ENCODE results near the gene LHFPL2. TPM values are rescaled to one million over a fixed set of nuclear protein-coding genes. Genes with fewer than 3 reads are reported as not detected.

The LHFPL2 gene
- total and polyA plus RNA-seq, 10 donors, result 4.8 to 14.6 (median 9.3) TPM

DNA sequence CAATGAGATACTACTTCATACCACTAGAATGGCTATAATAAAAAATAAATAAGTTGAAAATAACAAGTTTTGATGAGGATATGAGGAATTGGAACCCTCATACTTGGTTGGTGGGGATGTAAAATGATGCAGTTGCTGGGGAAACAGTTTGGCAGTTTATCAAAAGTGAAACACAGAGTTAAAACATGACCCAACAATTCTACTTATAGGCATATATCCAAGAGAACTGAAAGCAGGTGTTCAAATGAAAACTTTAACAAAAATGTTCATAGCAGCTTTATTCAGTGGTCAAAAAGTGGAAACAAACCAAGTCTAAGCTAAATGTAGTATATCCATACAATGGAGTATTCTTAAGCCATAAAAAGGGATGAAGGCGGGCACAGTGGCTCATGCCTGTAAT, 13.1 kb upstream of the LHFPL2 start:
- Histone ChIP-seq H3K4me3 (no peak overlapping the region), H3K36me3 (no peaks in the 10 kb centered on the region), H3K9me3 (no peaks in the 10 kb centered on the region), H3K4me1 (no peaks in the 10 kb centered on the region), H3K27ac (no peak overlapping the region), H3K27me3 (replicated peaks in 1 of 7) (no peaks in the 10 kb centered on the region)
- TF ChIP-seq POLR2AphosphoS5 (IDR thresholded peaks at IDR 0.05) (no peak), POLR2A (IDR thresholded peaks at IDR 0.05) (no peak)
- TF ChIP-seq, protein P1, sequence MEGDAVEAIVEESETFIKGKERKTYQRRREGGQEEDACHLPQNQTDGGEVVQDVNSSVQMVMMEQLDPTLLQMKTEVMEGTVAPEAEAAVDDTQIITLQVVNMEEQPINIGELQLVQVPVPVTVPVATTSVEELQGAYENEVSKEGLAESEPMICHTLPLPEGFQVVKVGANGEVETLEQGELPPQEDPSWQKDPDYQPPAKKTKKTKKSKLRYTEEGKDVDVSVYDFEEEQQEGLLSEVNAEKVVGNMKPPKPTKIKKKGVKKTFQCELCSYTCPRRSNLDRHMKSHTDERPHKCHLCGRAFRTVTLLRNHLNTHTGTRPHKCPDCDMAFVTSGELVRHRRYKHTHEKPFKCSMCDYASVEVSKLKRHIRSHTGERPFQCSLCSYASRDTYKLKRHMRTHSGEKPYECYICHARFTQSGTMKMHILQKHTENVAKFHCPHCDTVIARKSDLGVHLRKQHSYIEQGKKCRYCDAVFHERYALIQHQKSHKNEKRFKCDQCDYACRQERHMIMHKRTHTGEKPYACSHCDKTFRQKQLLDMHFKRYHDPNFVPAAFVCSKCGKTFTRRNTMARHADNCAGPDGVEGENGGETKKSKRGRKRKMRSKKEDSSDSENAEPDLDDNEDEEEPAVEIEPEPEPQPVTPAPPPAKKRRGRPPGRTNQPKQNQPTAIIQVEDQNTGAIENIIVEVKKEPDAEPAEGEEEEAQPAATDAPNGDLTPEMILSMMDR (IDR thresholded peaks at IDR 0.05 in 8 of 11, conservative IDR thresholded peaks at IDR 0.05 in 3 of 11), result no peak
- intact Hi-C loops (cut with DNase I; ENCODE audit: low total_unique reads), result no loop called here
- no peak for DNase-seq
- 85 to 100% (median 90%) methylated on average over 1 of the region's 1 CpG for WGBS, 5 donors

DNA sequence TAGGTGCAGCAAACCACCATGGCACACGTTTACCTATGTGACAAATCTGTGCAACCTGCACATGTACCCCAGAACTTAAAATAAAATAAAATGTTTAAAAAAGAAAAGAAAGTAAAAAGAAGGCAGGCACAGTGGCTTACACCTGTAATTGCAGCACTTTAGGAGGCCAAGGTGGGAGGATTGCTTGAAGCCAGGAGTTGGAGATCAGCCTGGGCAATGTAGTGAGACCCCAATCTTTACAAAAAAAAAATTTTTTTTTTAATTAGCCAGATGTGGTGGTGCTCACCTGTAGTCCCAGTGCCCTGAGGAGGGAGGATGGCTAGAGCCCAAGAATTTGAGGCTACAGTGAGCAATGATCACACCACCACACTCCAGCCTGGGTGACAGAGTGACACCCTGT, 12.5 kb upstream of the LHFPL2 start:
- Histone ChIP-seq H3K4me3 (no peak overlapping the region), H3K9me3 (no peaks in the 10 kb centered on the region), H3K27me3 (replicated peaks in 1 of 7) (no peaks in the 10 kb centered on the region), H3K4me1 (no peaks in the 10 kb centered on the region), H3K36me3 (no peaks in the 10 kb centered on the region), H3K27ac (no peak overlapping the region)
- intact Hi-C loops (cut with DNase I; ENCODE audit: low total_unique reads), result no loop called here
- DNase-seq, result no peak
- 85 to 98% (median 91%) methylated on average over 1 of the region's 1 CpG for WGBS, 5 donors
- TF ChIP-seq POLR2AphosphoS5 (IDR thresholded peaks at IDR 0.05) (no peak), POLR2A (IDR thresholded peaks at IDR 0.05) (no peak)
- TF ChIP-seq, protein P1 (IDR thresholded peaks at IDR 0.05 in 8 of 11, conservative IDR thresholded peaks at IDR 0.05 in 3 of 11), result no peak

DNA sequence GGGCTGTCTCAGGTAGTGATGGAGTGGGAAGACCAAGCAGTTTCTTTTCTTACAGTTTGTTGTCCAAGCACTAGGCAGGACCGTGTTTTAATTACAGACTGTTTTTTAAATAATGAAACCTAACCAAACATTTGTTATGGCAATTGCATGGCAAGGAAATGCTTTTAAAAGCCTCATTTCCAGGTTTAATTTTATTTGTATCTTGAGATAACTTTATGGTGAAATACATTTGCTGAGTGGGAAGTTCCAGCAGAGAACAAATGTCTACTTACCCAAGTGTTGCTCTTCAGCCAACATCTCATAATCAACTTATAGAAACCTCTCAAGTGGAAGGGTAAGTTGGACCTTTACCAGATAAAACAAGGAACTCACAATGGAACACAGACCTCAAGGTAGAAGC, 11.8 kb upstream of the LHFPL2 start:
- no peak overlapping the region for H3K4me3 ChIP-seq
- no peaks in the 10 kb centered on the region for H3K27me3 ChIP-seq (replicated peaks in 1 of 7)
- H3K36me3 ChIP-seq, result no peaks in the 10 kb centered on the region
- H3K27ac ChIP-seq, result no peak overlapping the region
- TF ChIP-seq POLR2A (IDR thresholded peaks at IDR 0.05), result no peak
- TF ChIP-seq, protein P1 (IDR thresholded peaks at IDR 0.05 in 8 of 11, conservative IDR thresholded peaks at IDR 0.05 in 3 of 11), result no peak
- TF ChIP-seq POLR2AphosphoS5 (IDR thresholded peaks at IDR 0.05), result no peak
- intact Hi-C loops (cut with DNase I; ENCODE audit: low total_unique reads), result no loop called here
- no peak for DNase-seq
- H3K9me3 ChIP-seq, result no peaks in the 10 kb centered on the region
- no peaks in the 10 kb centered on the region for H3K4me1 ChIP-seq
- 58 to 82% (median 76%) methylated on average over 1 of the region's 1 CpG for WGBS, 5 donors

DNA sequence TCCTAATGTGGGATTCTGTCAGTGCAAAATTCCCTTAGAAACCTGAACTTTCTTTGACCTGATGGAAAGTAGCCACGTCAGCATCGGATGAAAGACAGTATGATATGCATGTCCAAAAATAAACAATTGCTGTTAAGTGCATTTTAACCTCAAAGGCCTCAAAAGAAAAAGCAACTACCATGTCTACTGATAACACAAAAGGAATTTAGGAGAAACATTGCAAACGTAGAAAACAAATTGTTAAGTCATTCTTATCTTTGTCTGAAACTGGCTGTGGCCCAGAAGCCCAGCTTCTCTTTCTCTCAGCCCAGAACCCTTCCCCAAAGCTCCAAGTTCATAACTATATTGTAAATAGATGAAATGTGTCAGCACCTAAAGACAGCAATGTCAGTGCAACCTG, 11.1 kb upstream of the LHFPL2 start:
- 41 to 64% (median 54%) methylated on average over 3 of the region's 3 CpGs for WGBS, 5 donors
- no peak overlapping the region for H3K4me3 ChIP-seq
- TF ChIP-seq POLR2A (IDR thresholded peaks at IDR 0.05) (no peak), POLR2AphosphoS5 (IDR thresholded peaks at IDR 0.05) (no peak)
- TF ChIP-seq, protein P1 (IDR thresholded peaks at IDR 0.05 in 8 of 11, conservative IDR thresholded peaks at IDR 0.05 in 3 of 11), result no peak
- no peak for DNase-seq
- no peaks in the 10 kb centered on the region for H3K27me3 ChIP-seq (replicated peaks in 1 of 7)
- H3K36me3 ChIP-seq, result no peaks in the 10 kb centered on the region
- no peaks in the 10 kb centered on the region for H3K4me1 ChIP-seq
- intact Hi-C loops (cut with DNase I; ENCODE audit: low total_unique reads), result no loop called here
- no peak overlapping the region for H3K27ac ChIP-seq
- H3K9me3 ChIP-seq, result no peaks in the 10 kb centered on the region

Data from spleen (tissue), 11 donors.